GM19372 (cell line): Measurements from ENCODE around the gene HOXA10.

ENCODE experiments used
- ATAC-seq: cut with Tn5 transposase; IDR thresholded peaks from one replicate; pipeline ENCODE4 v1.9.1; 2021; ENCODE audit warnings: mild to moderate bottlenecking, low read depth, moderate library complexity; ENCODE audit not compliant: unreplicated experiment

The HOXA10 gene

DNA sequence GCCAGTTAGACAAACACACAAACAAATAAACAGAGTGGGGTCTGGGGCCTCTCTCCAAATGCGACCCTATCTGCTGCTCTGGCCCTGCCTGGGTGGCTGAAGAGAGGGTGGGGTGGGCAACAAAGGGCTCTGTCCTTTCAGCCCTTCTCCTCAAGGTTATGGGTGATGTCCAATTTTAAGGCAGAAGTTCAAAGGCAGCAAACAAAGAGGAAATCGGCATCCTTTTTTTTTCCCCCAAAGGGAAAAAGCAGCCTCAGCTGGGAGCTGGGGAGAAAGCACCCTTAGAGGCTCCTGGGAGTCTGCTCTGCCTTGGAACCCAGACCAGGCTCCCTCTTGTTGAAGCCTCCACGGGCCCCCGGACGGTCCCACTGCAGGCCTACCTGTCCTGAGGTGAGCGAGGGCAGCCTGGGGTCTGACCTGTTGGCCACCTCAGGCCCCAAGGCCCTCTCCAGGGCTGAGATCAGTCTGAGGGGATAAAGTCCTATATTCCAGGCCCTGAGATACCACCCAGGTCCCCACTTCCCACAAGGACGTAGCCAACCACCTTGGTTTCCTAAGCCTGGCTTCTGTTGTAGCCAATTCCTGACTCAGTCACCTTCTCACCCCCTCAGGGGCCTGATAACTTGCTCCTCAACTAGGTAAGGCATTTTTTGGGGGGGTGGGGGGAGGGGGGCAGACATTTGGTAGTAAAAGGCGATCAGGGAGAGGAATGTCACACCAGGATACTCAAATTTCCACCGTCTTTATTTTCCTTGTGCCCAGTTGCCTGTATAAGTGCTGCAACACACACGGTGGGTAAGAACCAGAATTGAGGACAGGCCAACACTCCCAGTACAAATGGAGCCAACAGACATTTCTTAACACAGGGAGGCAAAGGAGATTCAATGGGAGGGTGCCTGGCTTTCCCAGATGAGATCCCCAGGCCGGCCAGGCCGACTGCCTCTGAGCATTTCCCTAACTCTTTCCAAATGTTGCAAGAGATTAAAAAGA lies 6.6 kb upstream of the HOXA10 start:
- ATAC-seq: no peak

DNA sequence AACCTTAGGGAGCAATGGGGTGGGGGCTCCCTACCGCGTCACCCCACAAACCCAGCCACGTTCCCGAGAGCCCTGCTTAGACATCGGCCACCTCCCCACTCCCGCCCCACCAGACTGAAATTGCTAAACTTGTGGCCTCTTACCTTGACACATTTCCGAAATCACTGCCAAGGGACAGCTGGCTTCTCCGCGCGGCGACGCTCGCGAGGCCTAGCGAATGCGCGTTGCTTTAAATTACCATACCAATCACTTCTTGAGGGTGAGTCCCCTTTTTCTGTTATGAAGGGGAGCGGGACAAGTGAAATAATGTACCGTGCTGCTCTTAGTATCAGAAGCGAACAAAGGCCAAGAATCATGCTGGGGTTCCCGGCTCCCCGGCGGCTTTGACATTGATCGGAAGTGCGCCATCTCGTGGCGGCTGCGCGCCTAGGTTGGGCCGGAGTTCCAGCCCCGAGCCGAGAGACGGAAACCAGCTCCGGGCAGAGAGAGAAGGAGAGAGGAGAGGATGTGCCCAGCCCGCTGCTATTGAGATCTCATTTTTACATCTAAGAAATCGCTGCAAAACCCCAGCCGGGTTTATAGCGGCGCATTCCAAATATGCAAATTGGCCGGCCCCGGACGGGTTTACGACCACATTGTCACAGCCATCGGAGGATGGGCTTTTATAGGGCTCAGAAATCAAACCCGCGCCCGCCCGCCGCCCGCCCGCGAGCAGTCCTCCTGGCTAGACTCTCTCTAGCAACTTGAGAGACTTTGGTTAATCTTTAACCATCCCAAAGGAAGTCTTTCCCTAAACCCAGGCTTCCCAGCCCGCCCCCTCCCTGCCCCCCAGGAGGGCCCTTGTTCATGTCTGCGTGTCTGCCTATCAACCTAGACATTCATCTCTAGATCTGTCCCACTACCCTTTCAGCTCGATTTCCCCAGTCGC lies 5.6 kb upstream of the HOXA10 start:
- ATAC-seq: no peak

DNA sequence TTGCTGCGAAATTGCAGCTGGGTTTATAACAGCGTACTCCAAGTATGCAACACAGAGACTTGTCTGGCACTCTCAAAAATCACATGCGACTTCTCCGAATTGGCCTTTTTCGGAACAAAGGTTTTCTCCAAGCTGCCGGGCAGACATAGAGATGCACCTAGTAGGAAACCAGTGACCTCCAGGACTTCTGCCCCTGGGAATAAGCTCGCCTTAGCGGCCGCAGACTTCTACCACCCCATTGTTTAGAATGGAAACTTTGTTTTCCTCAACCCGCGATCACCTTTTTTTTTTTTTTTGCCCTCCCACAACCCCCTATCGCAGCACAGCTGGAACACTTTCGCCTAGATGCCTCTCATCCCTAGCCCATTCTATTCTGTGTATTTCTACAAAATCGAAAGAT lies 4.9 kb upstream of the HOXA10 start:
- ATAC-seq: no peak

DNA sequence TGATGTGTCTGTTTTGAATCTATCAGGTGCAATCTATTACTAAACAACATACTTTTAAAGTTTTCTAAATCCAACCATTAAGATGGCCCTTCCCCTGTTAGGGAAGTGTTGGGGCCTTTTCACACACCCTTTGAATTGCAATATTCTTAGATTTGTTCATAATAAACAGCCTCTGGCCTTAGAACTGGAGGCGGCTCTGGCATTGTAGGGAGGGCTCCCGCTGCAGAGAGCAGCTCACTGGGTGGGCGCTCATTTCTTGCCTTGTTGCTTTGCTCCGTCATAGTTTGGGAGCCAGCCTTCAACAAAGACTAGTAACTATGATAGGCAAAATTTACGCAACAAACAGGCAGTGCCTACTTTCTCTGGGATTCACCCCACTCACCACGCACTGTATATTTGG lies 4.2 kb upstream of the HOXA10 start:
- ATAC-seq: no peak

DNA sequence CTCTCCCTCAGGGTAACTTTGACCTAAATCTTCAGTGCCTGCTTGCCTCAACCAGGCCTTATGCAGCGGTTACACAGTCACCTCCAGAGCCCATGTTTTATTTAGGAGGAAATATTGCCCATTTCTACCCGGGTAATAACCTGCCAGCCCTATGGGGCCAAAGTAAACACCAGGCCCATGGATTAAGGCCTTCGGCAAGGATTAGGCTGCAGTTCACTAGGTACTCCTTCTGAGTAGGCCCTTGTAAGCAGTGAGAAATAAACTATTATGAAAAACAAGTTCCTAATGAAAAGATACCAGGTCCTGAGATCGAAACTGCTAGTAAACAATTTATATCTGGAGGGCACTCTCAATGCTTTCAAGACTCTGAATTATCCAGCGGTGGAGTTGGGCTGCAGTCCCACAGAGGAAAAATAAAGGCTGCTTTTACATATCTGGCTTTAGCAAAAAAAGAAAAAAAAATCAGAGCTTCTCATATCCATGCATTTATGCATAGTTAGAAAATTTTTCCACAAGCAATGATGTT lies 3.7 kb upstream of the HOXA10 start:
- ATAC-seq: no peak

DNA sequence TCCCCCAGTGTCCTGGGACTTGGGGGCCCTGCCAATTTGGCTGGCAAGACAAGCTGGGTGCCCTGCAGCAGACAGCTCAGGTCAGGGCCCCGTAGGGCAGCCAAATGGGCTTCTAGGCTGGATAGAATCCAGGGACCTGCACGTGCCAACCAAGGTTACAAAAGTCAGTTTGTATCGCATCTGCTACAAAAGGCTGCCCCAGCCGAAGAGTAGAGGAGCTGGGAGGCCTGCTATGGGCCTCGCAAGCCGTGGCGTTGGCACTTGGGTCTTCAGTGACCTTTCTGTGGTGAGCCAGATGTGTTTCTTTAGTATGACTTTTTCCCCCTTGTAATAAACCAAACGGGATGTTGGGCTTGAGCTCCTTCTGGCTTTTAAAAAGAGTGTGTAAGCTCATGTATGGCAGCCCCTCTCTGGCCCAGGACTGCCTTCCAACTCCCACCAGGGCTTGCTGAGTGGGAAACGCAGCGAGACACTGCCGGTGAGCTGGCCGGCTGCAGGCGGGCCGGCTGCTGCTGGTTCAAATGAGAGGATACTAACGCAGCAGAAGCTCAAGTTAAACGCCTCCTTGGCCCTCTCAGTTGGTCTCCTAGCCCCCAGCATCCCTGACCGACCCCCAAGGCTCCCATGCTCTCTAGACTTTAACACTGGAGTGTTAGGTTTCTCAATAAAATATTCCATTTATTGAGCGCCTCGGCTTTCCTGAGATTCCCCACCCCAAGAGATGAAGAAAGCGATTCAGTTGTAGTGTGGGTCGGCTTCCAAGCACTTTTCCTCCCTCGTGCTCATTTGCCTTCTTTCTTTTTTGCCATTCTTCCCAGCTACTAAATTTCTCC lies 3.1 kb upstream of the HOXA10 start:
- no peak for ATAC-seq

DNA sequence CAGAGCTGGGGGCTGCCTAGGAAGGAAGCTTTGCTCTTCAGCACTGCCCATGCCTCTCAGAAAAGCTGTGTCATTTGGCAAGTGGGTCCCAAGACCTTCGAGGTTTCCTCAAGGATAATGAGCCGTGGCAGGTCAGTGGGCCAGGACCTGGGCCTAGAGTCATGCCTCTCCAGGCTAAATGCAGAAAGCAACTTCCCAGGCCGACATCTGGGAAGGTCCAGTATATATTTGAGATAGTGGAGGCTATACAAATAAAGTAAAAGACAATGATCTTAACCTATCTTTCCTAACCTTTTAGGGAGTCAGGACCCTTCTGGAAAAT lies 2.4 kb upstream of the HOXA10 start:
- no peak for ATAC-seq

DNA sequence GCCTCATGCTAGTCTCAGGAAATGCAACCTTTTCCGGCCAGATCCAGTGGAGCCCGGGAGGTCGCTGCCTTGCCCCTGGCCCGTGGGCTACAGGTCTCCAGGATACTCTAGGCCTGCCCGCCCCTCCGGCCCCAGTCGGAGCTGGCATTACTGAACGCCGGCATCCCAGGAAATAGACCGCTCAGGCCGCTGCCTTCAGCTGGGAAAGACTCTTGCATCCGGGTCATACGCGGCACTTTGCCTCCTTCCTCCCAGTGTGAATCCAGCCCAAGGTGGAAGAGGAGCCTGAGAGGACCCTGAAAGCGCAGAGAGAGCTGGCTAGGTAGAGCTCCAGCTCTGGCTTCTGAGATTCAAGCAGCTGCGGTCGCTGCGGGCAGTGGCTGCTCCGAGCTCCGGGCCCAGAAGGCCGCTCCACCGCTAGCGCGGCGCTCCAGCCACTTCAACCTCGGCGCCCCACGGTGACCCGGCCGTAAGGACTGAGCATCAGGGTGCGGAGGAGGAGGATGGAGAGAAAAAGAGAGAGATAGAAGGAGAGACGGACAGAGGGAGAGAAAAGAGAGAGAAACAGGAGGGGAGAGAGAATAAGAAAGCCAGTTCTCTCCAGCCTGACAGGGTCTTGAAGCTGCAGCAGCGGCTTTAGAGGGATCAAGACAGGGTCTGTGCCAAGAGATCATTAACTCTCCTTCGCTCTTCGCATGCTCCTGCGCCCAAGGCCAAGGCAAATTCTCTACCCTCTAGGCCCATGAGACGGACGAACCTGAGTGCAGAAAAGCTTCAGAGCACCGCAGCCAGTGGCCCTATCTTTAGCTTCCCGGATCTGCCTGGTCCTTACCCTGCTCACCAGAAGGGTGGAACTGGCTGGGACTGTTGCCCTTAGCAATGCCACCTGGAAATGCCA lies 1.8 kb upstream of the HOXA10 start:
- ATAC-seq: no peak

DNA sequence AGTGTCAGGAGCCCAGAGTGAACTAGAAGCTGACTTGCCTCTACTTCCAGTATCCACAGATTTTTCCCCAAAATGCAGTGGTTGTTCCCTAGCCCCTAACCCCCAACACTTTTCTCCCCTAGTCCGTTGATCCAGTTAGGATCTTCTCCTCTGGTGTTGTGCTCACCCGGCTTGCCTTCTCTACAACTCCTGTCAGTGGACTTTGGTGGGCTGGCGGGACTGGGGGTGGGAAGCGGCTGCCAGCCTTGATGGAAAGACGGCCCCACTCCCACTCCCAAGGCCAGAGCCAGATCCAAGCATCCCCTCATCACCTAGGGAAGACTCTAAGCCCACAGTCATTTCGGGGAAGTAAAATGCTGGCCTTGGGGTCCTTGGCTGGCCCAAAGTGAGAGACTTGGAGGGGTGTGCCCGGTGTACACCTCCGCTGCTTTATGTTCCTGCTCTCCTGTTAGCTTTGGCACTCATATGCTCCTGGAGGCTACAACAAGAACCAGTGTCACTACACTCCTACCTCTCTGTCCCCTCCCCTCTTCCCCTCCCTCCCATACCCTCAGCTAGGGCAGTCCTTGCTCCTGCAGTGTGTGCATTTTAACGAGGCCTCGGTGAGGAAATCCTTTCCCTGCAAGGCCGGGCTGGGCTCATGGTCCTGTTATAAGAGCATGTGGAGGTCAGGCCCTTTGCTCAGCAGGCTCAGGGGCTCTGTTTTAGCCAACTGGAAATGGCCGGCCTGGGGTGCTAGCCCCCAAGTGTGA lies 930 bp upstream of the HOXA10 start:
- no peak for ATAC-seq

DNA sequence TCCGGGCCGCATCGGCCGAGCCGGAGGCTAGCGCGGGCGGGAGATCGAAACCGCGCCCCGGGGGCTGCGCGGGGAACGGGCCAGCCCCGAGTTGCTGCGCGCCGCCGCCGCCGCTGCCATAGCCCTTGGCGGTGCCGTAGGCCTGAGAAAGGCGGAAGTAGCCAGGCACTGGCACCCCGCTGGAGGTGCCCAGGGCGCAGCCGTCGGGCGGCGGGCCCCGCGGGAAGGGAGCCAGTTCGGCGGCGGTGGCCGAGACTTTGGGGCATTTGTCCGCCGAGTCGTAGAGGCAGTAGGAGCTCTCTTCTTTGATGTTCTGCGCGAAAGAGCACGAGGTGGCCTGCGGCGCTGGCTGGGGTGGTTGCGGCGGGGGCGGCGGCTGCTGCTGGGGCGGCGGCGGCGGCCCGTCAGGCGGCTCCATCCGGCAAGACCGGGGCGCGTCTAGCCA lies 587 bp downstream of the HOXA10 start:
- no peak for ATAC-seq

DNA sequence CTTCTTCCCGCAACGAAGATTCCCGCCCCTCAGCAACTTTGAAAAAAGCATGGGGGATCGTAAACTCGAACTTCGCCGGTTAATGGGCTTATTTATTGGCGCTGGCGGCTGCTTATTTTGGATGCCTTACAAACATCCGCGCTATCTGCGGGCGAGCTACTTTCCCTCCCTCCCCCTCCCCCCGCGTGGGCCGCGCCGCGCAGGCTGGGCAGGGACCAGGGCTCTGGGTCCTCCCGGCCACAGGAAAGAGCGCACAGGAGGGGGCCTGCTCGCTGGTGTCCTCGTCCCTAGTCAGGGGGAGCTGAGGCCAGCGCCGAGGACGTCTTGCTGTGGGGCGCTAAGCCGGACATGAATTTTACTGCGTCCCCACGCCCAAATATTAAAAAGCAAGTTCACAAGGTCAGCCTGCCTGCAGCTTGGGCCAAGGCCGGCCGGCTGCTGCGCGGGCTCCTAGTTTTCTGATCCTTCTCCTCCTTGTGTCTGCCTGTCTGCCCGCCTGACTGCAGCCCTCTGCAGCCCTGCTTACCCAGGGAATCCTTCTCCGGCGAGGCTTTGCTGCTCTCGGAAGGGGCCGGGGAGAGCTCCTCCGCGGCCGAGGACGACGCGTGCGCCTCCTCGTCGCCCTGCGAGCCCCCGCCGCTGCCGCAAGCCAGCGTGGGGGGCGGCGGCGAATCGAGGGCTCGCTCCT lies 1.2 kb downstream of the HOXA10 start:
- ATAC-seq: no peak

DNA sequence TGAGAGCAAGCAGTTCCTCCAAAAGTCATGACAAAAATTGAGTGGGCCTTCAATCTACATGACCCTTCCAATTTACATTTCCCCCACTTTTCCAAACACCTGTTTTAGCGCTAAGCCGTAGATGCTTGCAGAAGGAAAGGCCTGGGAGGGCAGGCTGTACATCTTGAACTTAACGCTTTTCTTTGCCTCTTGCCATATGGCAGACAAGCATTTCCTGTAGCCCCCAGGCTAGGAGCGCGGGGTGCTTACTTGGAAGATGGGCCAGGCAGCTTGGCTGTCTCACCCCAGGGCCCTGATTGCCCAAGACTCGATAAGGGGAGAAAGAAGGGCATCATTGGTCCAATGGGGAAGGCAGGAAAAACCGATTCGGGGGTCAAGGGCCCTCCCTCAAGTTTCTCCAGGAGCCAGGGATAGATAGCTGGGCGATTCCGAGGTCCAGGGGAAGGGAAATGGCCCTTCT lies 1.8 kb downstream of the HOXA10 start:
- no peak for ATAC-seq

DNA sequence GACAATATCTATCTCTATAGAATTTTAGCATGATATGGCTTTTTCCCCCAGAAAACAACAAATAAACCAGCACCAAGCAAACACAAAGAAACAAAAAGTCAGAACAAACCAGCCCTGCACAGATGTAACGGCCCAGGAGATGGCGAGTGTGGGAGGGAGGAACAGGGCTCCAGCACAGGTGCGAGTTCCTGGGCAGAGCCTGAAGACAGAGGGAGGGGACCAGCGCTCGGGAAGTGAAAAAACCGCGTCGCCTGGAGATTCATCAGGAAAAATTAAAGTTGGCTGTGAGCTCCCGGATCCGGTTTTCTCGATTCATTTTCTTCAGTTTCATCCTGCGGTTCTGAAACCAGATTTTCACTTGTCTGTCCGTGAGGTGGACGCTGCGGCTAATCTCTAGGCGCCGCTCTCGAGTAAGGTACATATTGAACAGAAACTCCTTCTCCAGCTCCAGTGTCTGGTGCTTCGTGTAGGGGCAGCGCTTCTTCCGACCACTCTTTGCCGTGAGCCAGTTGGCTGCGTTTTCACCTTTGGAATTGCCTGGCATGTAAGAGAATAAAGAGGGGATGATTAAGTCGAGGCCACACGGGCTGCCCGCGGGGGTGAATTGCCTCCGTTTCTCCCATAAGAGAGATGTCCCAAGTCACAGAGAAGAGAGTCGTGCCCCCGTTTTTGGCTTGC lies 2.3 kb downstream of the HOXA10 start:
- ATAC-seq: no peak

DNA sequence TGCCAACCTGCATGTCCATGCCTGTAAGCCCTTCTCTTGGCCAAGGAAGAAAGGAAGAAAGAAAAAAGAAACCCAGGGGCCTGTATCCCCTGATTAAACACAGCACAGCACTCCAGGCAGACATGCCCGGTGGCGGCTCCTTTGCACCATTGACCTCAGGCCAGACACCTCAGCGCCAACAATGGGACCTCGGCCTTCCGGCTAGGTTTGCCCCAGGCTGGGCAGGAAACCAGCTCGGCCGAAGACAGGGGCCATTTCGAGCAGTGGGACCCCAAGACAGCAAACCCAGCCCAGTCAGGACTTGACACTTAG lies 2.8 kb downstream of the HOXA10 start:
- no peak for ATAC-seq

DNA sequence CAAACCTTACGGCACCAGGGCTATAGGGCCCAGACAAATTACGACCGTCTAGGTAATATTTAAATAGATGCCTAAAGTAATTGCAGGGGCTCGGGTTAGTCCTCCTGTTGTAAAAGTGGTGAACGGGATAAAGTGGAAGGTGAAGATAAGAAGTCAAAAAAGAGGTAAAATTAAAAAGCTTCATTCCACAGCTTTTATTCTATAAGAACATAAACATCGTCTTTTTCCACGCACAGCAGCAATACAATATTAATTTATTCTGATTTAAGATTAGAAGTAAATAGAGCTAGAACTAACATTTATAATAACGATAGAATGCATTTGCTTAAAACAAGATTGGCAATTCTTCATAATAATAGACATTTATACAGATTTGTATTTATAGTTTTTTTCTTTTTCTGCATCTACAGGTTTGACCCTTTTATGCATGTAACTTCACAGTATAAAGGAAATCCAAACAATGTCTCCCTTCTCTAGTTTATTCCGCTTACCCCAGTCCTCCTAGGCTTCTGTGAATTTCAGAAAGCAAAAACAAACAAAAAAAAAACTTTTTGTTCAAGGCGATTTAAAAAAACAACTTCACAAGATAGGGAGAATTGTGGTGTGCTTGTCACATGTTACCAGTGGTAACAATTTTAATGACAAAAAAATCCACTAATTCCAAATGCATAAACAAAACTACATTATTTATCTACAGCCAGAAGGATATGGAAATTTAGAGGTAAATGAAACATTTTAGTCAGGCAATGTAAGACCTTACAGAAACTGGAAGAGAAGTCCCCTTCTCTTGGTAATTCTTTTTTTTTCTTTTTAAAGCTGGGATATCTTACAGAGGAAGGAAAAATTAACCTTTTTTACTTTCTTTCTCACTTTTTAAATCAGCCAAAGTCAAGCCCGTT lies 3.4 kb downstream of the HOXA10 start:
- no peak for ATAC-seq

DNA sequence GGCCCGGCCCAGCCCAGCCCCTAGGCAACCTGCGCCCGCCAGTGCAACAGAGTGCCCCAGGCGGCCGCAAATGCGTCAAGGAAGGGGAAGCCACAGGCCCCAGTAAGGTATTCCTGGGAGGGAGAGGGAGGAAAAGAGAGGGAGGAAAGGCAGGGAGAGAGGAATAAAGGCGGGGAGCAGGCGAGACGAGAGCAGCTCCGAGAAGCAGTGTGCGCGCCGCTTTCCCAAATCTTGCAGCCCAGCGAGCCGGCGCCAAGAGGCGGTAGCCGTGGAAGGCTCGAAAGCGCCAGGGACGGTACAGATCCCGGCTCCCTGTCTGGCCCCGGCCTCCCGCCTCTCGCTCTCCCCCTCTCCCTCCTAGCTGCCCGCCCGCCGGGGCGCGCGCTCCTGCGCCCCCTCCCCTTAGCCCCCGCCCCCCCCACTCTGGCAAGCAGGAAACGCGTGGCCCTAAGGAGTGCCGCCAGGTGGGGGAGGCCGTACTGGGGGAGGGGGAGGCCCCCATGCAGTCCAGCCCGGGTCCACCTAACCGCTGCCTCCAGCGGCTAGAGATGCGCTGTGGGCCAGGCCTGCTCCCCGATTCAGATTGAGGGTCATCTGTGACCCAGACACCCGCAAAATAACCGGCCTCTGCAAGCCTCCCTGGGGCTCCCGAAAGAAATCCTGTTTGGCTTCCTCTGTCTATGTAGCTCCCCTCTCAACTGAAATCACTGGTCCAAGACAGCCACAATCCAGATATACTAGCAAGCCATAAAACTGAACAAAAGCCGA lies 4.3 kb downstream of the HOXA10 start:
- no peak for ATAC-seq
